Skeletal muscle satellite cell (primary cell): Measurements from ENCODE around the gene ANKRD27.
"Not testable (repeated sequence)": the region's sequence is repeated elsewhere in the genome, so short reads cannot be mapped to it uniquely, and the experiment has no call there.

Experiments
- H3K27me3 ChIP-seq: 2 replicates; pipeline ENCODE4 v1.7.0; 2013; ENCODE audit warnings: low read length; ENCODE audit not compliant: control insufficient read depth, insufficient read depth
- H3K36me3 ChIP-seq: 2 replicates; pipeline ENCODE4 v1.7.0; 2013; ENCODE audit warnings: mild to moderate bottlenecking, control low read depth, low read length; ENCODE audit not compliant: insufficient read depth
- H3K4me1 ChIP-seq: 2 replicates; pipeline ENCODE4 v1.7.0; 2013; ENCODE audit warnings: low read length; ENCODE audit not compliant: control insufficient read depth, insufficient read depth
- H3K4me2 ChIP-seq: 2 replicates; pipeline ENCODE4 v1.7.0; 2013; ENCODE audit warnings: mild to moderate bottlenecking, low read length
- H3K4me3 ChIP-seq: 2 replicates; pipeline ENCODE4 v1.7.0; 2013; ENCODE audit warnings: low read length
- H3K9ac ChIP-seq: 2 replicates; pipeline ENCODE4 v1.7.0; 2013; ENCODE audit warnings: mild to moderate bottlenecking, low read depth, low read length, moderate library complexity
- H3K9me3 ChIP-seq: replicated peaks from 2 replicates; pipeline ENCODE4 v1.7.0; 2013; ENCODE audit warnings: mild to moderate bottlenecking, control low read depth, low read length

The ANKRD27 gene

DNA sequence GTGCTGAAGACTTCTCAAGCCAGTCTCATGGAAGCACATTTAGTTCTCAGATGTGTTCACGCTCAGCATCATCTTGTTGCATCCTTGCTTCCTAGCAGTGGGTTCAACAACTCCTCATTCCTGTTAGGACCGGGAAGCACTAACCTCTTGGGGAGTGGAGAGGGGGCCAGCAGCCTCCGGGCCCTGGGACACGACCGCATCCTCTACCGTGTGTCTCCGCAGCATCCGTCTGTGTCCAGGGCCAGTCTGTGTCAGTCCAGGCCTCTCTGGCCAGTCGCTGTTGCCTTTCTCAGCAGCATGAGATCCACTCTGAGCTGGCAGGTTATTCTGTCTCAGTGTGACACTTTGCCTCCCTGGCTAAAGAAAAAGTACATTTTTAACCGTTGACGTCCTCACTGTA is 77.0 kb downstream of the ANKRD27 start:
- H3K4me1 ChIP-seq = no peaks in the 10 kb centered on the region
- no peak overlapping the region for H3K4me2 ChIP-seq
- no peak overlapping the region for H3K4me3 ChIP-seq
- H3K9ac ChIP-seq = no peak overlapping the region
- H3K27me3 ChIP-seq = no peaks in the 10 kb centered on the region
- H3K9me3 ChIP-seq = no peaks in the 10 kb centered on the region
- H3K36me3 ChIP-seq = peaks cover 52% of the 10 kb centered on the region

DNA sequence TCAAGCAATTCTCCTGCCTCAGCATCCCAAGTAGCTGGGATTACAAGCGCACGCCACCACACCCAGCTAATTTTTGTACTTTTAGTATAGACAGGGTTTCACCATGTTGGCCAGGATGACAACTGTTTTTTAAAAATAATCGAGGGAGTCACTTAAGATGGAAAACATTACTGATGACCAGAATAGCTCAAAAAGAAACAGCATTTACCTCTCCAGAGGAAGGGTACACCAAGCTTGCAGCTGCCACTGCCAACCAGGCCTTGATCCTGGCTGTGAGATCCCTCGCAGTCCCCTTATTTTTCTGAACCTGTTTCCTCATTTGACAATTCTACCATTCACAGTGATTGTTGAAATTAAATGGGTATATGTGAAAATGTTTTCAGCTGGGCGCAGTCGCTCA is 79.5 kb downstream of the ANKRD27 start:
- Histone ChIP-seq H3K9ac (no peak overlapping the region), H3K4me2 (no peak overlapping the region), H3K9me3 (no peaks in the 10 kb centered on the region), H3K4me1 (no peaks in the 10 kb centered on the region), H3K4me3 (no peak overlapping the region), H3K36me3 (peaks cover 47% of the 10 kb centered on the region), H3K27me3 (no peaks in the 10 kb centered on the region)

DNA sequence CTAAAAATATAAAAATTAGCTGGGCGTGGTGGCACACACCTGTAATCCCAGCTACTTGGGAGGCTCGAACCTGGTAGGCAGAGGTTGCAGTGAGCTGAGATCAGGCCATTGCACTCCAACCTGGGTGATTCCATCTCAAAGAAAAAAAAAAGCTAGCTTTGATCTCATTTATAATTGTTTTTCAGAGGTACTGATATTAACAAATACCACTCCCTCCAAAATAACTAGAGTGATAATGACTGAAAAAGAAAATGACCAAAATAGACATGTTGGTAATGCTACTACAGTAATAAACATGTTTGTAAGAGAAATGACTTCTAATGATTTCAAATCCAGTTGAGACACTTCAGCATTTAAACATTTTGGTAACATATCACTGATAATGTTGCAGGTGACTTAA is 81.0 kb downstream of the ANKRD27 start:
- H3K9me3 ChIP-seq = no peaks in the 10 kb centered on the region
- H3K36me3 ChIP-seq = peaks cover 42% of the 10 kb centered on the region
- no peaks in the 10 kb centered on the region for H3K27me3 ChIP-seq
- no peak overlapping the region for H3K4me3 ChIP-seq
- H3K4me2 ChIP-seq = no peak overlapping the region
- H3K4me1 ChIP-seq = no peaks in the 10 kb centered on the region
- no peak overlapping the region for H3K9ac ChIP-seq

DNA sequence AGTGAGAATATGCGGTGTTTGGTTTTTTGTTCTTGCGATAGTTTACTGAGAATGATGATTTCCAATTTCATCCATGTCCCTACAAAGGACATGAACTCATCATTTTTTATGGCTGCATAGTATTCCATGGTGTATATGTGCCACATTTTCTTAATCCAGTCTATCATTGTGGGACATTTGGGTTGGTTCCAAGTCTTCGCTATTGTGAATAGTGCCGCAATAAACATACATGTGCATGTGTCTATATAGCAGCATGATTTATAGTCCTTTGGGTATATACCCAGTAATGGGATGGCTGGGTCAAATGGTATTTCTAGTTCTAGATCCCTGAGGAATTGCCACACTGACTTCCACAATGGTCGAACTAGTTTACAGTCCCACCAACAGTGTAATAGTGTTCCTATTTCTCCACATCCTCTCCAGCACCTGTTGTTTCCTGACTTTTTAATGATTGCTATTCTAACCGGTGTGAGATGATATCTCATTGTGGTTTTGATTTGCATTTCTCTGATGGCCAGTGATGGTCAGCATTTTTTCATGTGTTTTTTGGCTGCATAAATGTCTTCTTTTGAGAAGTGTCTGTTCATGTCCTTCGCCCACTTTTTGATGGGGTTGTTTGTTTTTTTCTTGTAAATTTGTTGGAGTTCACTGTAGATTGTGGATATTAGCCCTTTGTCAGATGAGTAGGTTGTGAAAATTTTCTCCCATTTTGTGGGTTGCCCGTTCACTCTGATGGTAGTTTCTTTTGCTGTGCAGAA is 87.1 kb downstream of the ANKRD27 start:
- H3K4me2 ChIP-seq, H3K4me1 ChIP-seq, H3K9me3 ChIP-seq, H3K4me3 ChIP-seq, H3K9ac ChIP-seq, H3K27me3 ChIP-seq: not testable (repeated sequence)
- H3K36me3 ChIP-seq = peaks cover 37% of the 10 kb centered on the region

DNA sequence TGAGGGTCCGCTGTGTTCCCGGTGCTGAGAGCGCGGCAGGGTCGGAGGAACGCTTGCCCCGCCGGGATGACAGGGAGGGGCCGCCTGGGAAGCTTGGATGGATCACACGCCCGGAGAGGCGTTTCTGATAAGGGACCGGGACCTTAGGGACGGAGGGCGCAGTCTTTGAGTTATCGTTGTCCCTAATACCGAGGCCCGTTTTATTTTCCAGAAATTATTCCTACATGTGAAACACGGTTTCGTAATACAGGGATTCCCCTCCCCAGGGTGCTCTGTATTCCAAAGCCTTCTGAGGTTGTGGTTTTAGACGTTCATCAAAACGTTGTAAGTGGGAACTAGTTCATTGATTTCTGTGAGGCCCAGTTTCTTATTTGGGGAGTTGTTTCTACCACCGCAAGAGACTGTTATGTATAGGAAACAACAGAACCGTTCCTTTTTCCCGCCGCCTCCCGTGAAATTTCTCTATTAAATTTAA is 93.2 kb downstream of the ANKRD27 start:
- Histone ChIP-seq H3K9ac (peak overlapping the region; percentile 99), H3K27me3 (peaks cover 4% of the 10 kb centered on the region), H3K4me3 (peak overlapping the region; percentile 96), H3K36me3 (peaks cover 38% of the 10 kb centered on the region), H3K4me1 (peaks cover 13% of the 10 kb centered on the region), H3K4me2 (peak overlapping the region; percentile 92), H3K9me3 (no peaks in the 10 kb centered on the region)

DNA sequence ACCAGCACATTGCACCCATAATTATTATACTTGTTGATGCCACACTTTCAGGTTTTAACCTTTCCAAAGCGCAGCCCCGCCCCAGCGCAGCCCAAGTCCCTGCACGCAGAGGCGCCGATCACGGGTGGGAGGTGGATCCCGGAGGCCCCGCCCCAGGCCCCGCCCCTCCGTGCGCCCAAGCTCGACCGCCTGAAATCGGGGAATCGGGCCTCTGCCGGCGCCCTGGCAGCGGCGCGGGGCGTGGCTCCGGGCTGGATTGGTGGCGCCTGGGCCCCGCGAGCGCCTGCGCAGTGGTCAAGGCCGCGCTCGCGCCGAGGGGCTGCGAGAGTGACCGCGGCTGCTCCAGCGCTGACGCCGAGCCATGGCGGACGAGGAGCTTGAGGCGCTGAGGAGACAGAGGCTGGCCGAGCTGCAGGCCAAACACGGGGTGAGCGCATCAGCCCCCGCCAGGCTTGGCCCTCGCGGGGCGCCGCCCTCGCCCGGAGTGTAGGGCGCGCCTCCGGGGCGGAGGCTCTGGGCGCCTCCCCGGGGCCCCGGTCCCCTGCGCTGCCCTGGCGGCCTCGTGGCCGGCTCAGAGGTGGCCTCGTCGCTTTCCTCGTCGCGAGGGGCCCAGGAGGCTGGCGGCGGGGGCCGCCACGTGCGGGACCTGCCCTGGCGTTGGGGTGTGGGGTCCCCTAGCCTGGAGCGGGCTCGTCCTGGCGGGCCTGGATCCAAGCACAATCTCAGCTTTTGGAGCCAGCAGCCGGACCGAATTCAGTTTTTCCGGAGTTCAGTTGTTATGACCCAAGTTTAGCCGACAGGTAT is 93.9 kb downstream of the ANKRD27 start, which contains the start of gene PDCD5:
Gene PDCD5 (plus strand): TSS at position 290 of the 804 bp plus-strand sequence. CDS start 72 bp downstream, at position 362.
- H3K9ac ChIP-seq = peak within 1 kb of the TSS; percentile 99
- H3K36me3 ChIP-seq = peaks cover 32% of the 10 kb centered on the region
- peak within 1 kb of the TSS; percentile 95 for H3K4me2 ChIP-seq
- no peaks in the 10 kb centered on the region for H3K9me3 ChIP-seq
- H3K4me1 ChIP-seq = peaks cover 13% of the 10 kb centered on the region
- H3K27me3 ChIP-seq = peaks cover 4% of the 10 kb centered on the region
- H3K4me3 ChIP-seq = peak within 1 kb of the TSS; percentile 96

DNA sequence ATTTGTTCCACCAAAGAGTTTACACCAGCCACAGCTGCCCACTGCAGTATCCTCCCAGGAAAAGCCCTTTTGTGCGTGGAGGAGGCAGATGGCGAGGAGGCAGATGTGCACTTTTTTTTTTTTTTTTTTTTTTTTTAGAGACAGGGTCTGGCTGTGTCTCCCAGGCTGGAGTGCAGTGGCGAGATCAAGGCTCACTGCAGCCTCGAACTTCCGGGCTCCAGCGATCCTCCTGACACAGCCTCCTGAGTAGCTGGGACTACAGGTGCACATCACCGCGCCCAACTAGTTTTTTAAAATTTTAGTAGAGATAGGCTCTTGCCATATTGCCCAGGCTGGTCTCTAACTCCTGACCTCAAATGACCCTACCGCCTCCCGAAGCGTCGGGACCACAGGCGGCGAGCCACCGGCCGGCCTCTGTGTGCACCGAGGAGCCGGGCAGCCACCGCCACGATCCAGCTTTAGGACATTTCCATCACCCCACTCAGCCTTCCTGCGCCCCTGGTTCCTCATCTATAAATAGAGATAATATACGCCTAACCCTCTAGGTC is 94.6 kb downstream of the ANKRD27 start:
- no peaks in the 10 kb centered on the region for H3K9me3 ChIP-seq
- H3K4me3 ChIP-seq = peak overlapping the region; percentile 96
- H3K4me2 ChIP-seq = peak overlapping the region; percentile 95
- H3K9ac ChIP-seq = peak overlapping the region; percentile 52
- H3K27me3 ChIP-seq = peaks cover 4% of the 10 kb centered on the region
- H3K4me1 ChIP-seq = peaks cover 13% of the 10 kb centered on the region
- peaks cover 26% of the 10 kb centered on the region for H3K36me3 ChIP-seq

DNA sequence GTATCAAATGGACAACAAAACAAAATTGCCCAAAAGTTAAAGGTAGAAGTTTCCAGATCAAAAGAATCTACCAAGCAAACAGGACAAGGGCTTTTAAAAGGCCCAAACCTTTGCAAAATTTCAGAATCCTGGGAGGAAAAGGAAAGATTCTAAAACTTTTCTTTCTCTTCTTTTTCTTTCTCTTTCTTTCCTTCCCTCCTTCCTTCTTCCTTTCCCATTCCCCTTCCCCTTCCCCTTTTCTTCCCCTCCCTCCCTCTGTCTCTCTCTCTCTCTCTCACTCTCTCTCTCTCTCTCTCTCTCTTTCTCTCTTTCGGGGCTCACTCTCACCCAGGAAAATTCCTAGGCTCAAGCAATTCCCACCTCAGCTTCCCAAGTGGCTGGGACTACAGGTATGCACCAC is 98.2 kb downstream of the ANKRD27 start:
- Histone ChIP-seq H3K4me1 (peaks cover 5% of the 10 kb centered on the region), H3K27me3 (peaks cover 12% of the 10 kb centered on the region), H3K9ac (no peak overlapping the region), H3K4me3 (no peak overlapping the region), H3K9me3 (no peaks in the 10 kb centered on the region), H3K4me2 (no peak overlapping the region), H3K36me3 (no peaks in the 10 kb centered on the region)

DNA sequence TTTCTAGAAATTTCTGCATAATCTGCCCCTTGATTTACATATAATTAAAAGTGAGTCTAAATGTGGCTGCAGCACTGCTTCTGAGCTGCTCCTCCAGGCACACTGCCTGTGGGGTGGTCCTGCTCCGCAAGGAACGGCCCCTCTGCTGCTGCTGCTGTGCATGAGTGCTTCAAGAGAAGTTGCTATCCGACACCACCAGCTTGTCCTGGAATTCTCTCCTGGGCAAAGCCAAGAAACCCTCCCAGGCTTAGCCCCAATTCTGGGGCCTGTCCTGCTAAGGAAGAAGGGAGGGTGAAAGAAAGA is 101.5 kb downstream of the ANKRD27 start:
- H3K9ac ChIP-seq = no peak overlapping the region
- H3K27me3 ChIP-seq = peaks cover 15% of the 10 kb centered on the region
- H3K36me3 ChIP-seq = no peaks in the 10 kb centered on the region
- H3K9me3 ChIP-seq = no peaks in the 10 kb centered on the region
- no peak overlapping the region for H3K4me2 ChIP-seq
- no peaks in the 10 kb centered on the region for H3K4me1 ChIP-seq
- H3K4me3 ChIP-seq = no peak overlapping the region

DNA sequence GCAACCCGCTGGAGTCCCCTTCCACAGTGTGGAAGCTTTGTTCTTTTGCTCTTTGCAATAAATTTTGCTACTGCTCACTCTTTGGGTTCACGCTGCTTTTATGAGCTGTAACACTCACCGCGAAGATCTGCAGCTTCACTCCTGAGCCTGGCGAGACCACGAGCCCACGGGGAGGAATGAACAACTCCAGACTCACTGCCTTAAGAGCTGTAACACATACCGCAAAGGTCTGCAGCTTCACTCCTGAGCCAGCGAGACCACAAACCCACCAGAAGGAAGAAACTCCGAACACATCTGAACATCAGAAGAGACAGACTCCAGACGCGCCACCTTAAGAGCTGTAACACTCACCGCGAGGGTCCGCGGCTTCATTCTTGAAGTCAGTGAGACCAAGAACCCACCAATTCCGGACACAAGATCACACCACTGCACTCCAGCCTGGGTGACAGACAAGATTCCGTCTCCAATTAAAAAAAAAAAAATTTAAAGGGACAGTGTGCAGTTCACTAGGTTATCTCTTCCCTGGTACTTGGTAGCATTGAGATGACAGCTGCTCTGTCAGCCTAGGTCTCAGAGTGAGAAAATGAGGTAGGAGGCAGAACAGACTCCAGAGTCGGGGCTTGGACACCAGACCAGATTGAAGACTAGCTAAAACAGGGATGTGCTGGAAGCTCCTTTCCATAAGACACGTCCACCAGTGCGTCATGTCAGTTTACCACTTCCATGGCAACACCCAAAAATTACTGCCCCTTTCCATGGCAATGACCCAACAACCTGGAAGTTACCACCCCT is 102.1 kb downstream of the ANKRD27 start:
- H3K9ac ChIP-seq, H3K4me2 ChIP-seq, H3K4me3 ChIP-seq, H3K4me1 ChIP-seq, H3K36me3 ChIP-seq, H3K9me3 ChIP-seq: not testable (repeated sequence)
- peaks cover 11% of the 10 kb centered on the region for H3K27me3 ChIP-seq

DNA sequence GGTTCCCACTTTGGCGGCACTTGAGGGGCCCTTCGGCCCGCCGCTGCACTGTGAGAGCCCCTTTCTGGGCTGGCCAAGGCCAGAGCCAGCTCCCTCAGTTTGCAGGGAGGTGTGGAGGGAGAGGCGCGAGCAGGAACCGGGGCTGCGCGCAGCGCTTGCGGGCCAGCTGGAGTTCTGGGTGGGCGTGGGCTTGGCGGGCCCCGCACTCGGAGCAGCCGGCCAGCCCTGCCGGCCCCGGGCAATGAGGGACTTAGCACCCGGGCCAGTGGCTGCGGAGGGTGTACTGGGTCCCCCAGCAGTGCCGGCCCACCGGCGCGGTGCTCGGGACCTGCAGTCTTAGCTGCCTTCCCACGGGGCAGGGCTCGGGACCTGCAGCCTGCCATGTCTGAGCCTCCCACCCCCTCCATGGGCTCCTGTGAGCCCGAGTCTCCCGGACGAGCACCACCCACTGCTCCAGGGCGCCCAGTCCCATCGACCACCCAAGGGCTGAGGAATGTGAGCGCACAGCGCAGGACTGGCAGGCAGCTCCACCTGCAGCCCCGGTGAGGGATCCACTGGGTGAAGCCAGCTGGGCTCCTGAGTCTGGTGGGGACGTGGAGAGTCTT is 103.4 kb downstream of the ANKRD27 start:
- not testable (repeated sequence) for H3K9me3 ChIP-seq, H3K36me3 ChIP-seq, H3K4me1 ChIP-seq, H3K9ac ChIP-seq, H3K4me2 ChIP-seq, H3K4me3 ChIP-seq
- peaks cover 16% of the 10 kb centered on the region for H3K27me3 ChIP-seq
